Ascending aorta (tissue), 2 donors: Measurements from ENCODE around the gene KRR1. TPM values are rescaled to one million over a fixed set of nuclear protein-coding genes. Genes with fewer than 3 reads are reported as not detected.

Experiments used
- DNase-seq, 2 donors: peaks; one replicate each; pipeline ENCODE4 v3.0.0-alpha.2; 2019; ENCODE audit warnings: low spot score in 2 of 2
- H3K27ac ChIP-seq, 2 donors: fragments of 200-600 bp; sonication (generic); one replicate each; pipeline ENCODE4 v1.5.1; 2016 to 2017; ENCODE audit warnings: mild to moderate bottlenecking in 1 of 2
- H3K27me3 ChIP-seq: fragments of 200-600 bp; sonication (generic); one replicate; pipeline ENCODE4 v1.5.1; 2017
- H3K36me3 ChIP-seq, 2 donors: fragments of 200-600 bp; sonication (generic); one replicate each; pipeline ENCODE4 v1.5.1; 2016
- H3K4me1 ChIP-seq, 2 donors: fragments of 200-600 bp; sonication (generic); one replicate each; pipeline ENCODE4 v1.5.1; 2016 to 2017; ENCODE audit warnings: mild to moderate bottlenecking in 1 of 2
- H3K4me3 ChIP-seq, 2 donors: fragments of 200-600 bp; sonication (generic); one replicate each; pipeline ENCODE4 v1.5.1; 2016 to 2017; ENCODE audit warnings: mild to moderate bottlenecking in 1 of 2
- H3K9me3 ChIP-seq, 2 donors: fragments of 200-600 bp; sonication (generic); one replicate each; pipeline ENCODE4 v1.5.1; 2016
- CTCF ChIP-seq, 3 experiments: fragments of 200-600 bp in 2 of 3; fragments of 450-650 bp in 1 of 3; sonication (generic) in 2 of 3; IDR thresholded peaks; one replicate each; pipeline ENCODE4 v1.5.1; 2016 to 2019; ENCODE audit warnings: antibody characterized with exemption in 3 of 3, mild to moderate bottlenecking in 1 of 3, moderate library complexity in 1 of 3
- intact Hi-C: fragments of 100-400 bp; cut with DNase I; formaldehyde crosslinking; loops from one replicate; pipeline ENCODE4 v1.15.1; 2023
- total RNA-seq: library from RNA; depleted of rRNA; stranded (reverse); fragments of >200 nt; gene quantifications from one replicate; pipeline ENCODE4 v1.1.0, GENCODE V29; 2016

Gene KRR1
- total RNA-seq, 1 donor from 2014 or later = 23.9 TPM

- H3K9me3 ChIP-seq = no peaks in the 10 kb centered on the region
- no peaks in the 10 kb centered on the region for H3K27me3 ChIP-seq
- intact Hi-C loops = no loop called here
- no peaks in the 10 kb centered on the region for H3K36me3 ChIP-seq
- no peaks in the 10 kb centered on the region for H3K4me1 ChIP-seq
- H3K4me3 ChIP-seq = no peak overlapping the region
- no peak for DNase-seq
- H3K27ac ChIP-seq = peak overlapping the region in 1 of 2 donors; percentile 36
- TF ChIP-seq CTCF (IDR thresholded peaks at IDR 0.05) = no peak
Observed at GRCh38 chr12:75553836-75554555, 42.6 kb upstream of the KRR1 start.

DNA sequence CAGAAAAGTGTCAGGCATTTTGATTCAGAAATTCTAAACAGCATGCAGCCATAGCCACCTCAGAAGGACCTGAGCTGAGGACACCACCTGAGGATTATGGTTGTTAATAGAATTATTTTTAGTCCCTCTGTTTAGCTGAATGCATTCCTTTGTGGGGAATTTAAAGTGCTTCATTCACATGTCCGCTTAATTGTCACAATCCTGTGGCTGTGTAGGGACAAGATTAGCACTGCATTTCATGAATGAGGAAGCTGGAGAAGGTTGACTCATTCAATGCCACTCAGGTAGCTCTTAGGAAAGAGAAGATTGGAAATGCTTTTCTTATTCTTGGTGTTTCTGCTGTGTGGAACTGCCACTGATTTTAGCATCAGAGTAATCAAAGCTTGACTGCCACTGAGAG lies 42.0 kb upstream of the KRR1 start:
- intact Hi-C loops = no loop called here
- no peaks in the 10 kb centered on the region for H3K27me3 ChIP-seq
- peak overlapping the region in 1 of 2 donors; percentile 36 for H3K27ac ChIP-seq
- no peaks in the 10 kb centered on the region for H3K4me1 ChIP-seq
- no peaks in the 10 kb centered on the region for H3K9me3 ChIP-seq
- TF ChIP-seq CTCF (IDR thresholded peaks at IDR 0.05) = no peak
- DNase-seq = no peak
- no peaks in the 10 kb centered on the region for H3K36me3 ChIP-seq
- no peak overlapping the region for H3K4me3 ChIP-seq

DNA sequence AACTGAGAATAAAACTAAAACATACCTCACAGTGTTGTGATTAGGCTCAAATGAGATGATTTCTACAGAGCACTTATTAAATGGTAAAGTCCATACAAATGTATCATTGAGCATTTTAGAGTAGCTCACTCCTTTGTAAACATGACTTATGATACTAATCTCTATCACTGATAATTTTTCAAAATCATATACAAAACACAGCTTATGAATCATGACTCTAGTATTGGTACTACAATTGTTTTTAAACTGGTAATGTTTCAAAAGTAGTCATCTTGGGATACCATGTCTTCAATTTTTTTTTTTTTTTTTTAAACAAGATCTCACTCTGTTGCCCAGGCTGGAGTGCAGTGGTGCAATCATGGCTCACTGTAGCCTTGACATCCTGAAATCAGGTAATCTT lies 40.1 kb upstream of the KRR1 start:
- intact Hi-C loops = no loop called here
- DNase-seq = no peak
- Histone ChIP-seq H3K27me3 (no peaks in the 10 kb centered on the region), H3K36me3 (no peaks in the 10 kb centered on the region), H3K4me1 (no peaks in the 10 kb centered on the region), H3K9me3 (no peaks in the 10 kb centered on the region), H3K4me3 (no peak overlapping the region), H3K27ac (no peak overlapping the region)
- TF ChIP-seq CTCF (IDR thresholded peaks at IDR 0.05) = no peak

GRCh38 chr12:75550401-75551240 lies 39.2 kb upstream of the KRR1 start:
- Histone ChIP-seq H3K9me3 (no peaks in the 10 kb centered on the region), H3K4me1 (no peaks in the 10 kb centered on the region), H3K4me3 (no peak overlapping the region), H3K27me3 (no peaks in the 10 kb centered on the region), H3K36me3 (no peaks in the 10 kb centered on the region), H3K27ac (no peak overlapping the region)
- no peak for DNase-seq
- intact Hi-C loops = no loop called here
- TF ChIP-seq CTCF (IDR thresholded peaks at IDR 0.05) = no peak

DNA sequence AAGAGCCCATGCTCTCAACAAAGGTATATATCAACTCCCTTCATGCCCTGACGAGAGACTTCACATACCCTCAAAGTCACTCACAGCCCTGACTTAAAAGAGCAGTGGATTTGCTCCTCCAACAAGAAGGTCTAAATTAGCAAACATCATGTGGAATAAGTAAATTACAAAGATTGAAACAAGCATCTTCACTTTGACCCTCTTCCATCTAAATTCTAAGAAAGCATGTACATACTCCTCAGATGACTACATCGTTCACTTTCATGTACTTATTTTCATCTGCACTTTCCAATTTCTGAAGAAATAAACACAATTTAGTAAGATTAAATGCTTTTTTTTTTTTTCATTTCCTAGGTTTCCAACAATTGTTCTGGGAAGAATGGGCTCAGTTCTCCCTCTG lies 38.6 kb upstream of the KRR1 start:
- H3K4me1 ChIP-seq = no peaks in the 10 kb centered on the region
- intact Hi-C loops = no loop called here
- H3K4me3 ChIP-seq = no peak overlapping the region
- no peaks in the 10 kb centered on the region for H3K36me3 ChIP-seq
- H3K27ac ChIP-seq = no peak overlapping the region
- H3K9me3 ChIP-seq = no peaks in the 10 kb centered on the region
- DNase-seq = no peak
- TF ChIP-seq CTCF (IDR thresholded peaks at IDR 0.05) = no peak
- H3K27me3 ChIP-seq = no peaks in the 10 kb centered on the region
